Measurements from ENCODE around the gene L3MBTL4.

The L3MBTL4 gene

GRCh38 chr18:6257950-6258349 lies 156.8 kb downstream of the L3MBTL4 start:
- no peak for DNase-seq (ENCODE audit: extremely low spot score)
- ChIA-PET POLR2A (no interaction called here), CTCF (no interaction called here)
- TF ChIP-seq CTCF (IDR thresholded peaks at IDR 0.05; ENCODE audit: control extremely low read depth, extremely low read depth, low read depth, missing control alignments), result no peak

- POLR2A ChIA-PET, result no interaction called here
- no peak for DNase-seq (ENCODE audit: extremely low spot score)
- no peak for TF ChIP-seq CTCF (IDR thresholded peaks at IDR 0.05; ENCODE audit: control extremely low read depth, extremely low read depth, low read depth, missing control alignments)
- CTCF ChIA-PET, result no interaction called here
Measured at GRCh38 chr18:6256521-6256920, 158.2 kb downstream of the L3MBTL4 start.

GRCh38 chr18:6255886-6256285 lies 158.8 kb downstream of the L3MBTL4 start:
- POLR2A ChIA-PET, result no interaction called here
- DNase-seq (ENCODE audit: extremely low spot score), result no peak
- TF ChIP-seq CTCF (IDR thresholded peaks at IDR 0.05; ENCODE audit: control extremely low read depth, extremely low read depth, low read depth, missing control alignments), result no peak
- CTCF ChIA-PET, result no interaction called here

- no peak for TF ChIP-seq CTCF (IDR thresholded peaks at IDR 0.05; ENCODE audit: control extremely low read depth, extremely low read depth, low read depth, missing control alignments)
- POLR2A ChIA-PET, result no interaction called here
- CTCF ChIA-PET, result no interaction called here
- DNase-seq (ENCODE audit: extremely low spot score), result no peak
Measured at GRCh38 chr18:6255116-6255705, 159.5 kb downstream of the L3MBTL4 start.

GRCh38 chr18:6254456-6254855 lies 160.3 kb downstream of the L3MBTL4 start:
- ChIA-PET POLR2A (no interaction called here), CTCF (interaction anchor here (0.6 kb wide), 1 partner anchor 44 kb away, joined by 3 read pairs; no protein-coding TSS in a partner anchor)
- DNase-seq (ENCODE audit: extremely low spot score), result no peak
- TF ChIP-seq CTCF (IDR thresholded peaks at IDR 0.05; ENCODE audit: control extremely low read depth, extremely low read depth, low read depth, missing control alignments), result no peak

GRCh38 chr18:6251084-6251483 lies 163.6 kb downstream of the L3MBTL4 start:
- ChIA-PET CTCF (interaction anchor here (1.0 kb wide), 1 partner anchor 39 kb away, joined by 3 read pairs; no protein-coding TSS in a partner anchor), POLR2A (no interaction called here)
- TF ChIP-seq CTCF (IDR thresholded peaks at IDR 0.05; ENCODE audit: control extremely low read depth, extremely low read depth, low read depth, missing control alignments), result no peak
- DNase-seq (ENCODE audit: extremely low spot score), result no peak
